Chondrocyte (in vitro differentiated cells): ENCODE results near the gene SHISA4. TPM values are rescaled to one million over a fixed set of nuclear protein-coding genes. Genes with fewer than 3 reads are reported as not detected.

ENCODE experiments used
- DNase-seq: peaks from one replicate; pipeline ENCODE4 v3.0.0; 2021; ENCODE audit warnings: mixed read lengths, low spot score
- H3K27ac Mint-ChIP-seq: one replicate; pipeline ENCODE4 v1.8.0; 2021; ENCODE audit warnings: mild to moderate bottlenecking, moderate library complexity, mixed read lengths; ENCODE audit not compliant: unreplicated experiment
- H3K27me3 Mint-ChIP-seq: 2 replicates; pipeline ENCODE4 v1.8.0; 2021; ENCODE audit warnings: low read depth, mixed read lengths
- H3K36me3 Mint-ChIP-seq: 2 replicates; pipeline ENCODE4 v1.8.0; 2021; ENCODE audit warnings: low read depth, mixed read lengths
- H3K4me1 Mint-ChIP-seq: 2 replicates; pipeline ENCODE4 v1.8.0; 2021; ENCODE audit warnings: low read depth, mild to moderate bottlenecking, mixed read lengths
- H3K4me3 Mint-ChIP-seq: one replicate; pipeline ENCODE4 v1.8.0; 2021; ENCODE audit warnings: mild to moderate bottlenecking, moderate library complexity, mixed read lengths; ENCODE audit not compliant: unreplicated experiment
- H3K9me3 Mint-ChIP-seq: 2 replicates; pipeline ENCODE4 v1.8.0; 2021; ENCODE audit warnings: low read depth, mixed read lengths
- CTCF ChIP-seq: fragments of 200-600 bp; sonication (generic); IDR thresholded peaks from 2 replicates; pipeline ENCODE4 v1.5.0; 2021; ENCODE audit warnings: antibody characterized with exemption, mild to moderate bottlenecking, moderate library complexity
- total RNA-seq: library from RNA; stranded (reverse); gene quantifications from 3 replicates; pipeline ENCODE4 v1.2.1, GENCODE V29; 2021

Gene SHISA4
- total RNA-seq, 1 donor from 2014 or later: 37.7 TPM

DNA sequence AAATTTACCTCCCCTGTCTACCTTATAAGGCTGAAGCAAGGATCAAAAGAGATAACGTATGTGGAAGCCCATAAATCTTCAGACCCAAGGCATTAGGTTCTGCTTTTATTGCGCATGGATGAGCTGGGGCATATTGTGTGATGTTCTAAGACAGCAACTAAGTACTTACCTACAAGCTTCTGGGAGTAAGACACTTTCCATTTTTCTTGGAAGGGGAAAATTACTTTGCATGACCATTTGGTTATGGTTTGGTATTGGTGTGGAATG is 36.5 kb downstream of the SHISA4 start:
- Mint-ChIP-seq H3K9me3 (peaks cover 6% of the 10 kb centered on the region), H3K4me1 (peaks cover 27% of the 10 kb centered on the region), H3K27ac (peak overlapping the region; percentile 17), H3K4me3 (no peak overlapping the region), H3K27me3 (no peaks in the 10 kb centered on the region), H3K36me3 (peaks cover 16% of the 10 kb centered on the region)
- DNase-seq: no peak
- TF ChIP-seq CTCF: no peak

DNA sequence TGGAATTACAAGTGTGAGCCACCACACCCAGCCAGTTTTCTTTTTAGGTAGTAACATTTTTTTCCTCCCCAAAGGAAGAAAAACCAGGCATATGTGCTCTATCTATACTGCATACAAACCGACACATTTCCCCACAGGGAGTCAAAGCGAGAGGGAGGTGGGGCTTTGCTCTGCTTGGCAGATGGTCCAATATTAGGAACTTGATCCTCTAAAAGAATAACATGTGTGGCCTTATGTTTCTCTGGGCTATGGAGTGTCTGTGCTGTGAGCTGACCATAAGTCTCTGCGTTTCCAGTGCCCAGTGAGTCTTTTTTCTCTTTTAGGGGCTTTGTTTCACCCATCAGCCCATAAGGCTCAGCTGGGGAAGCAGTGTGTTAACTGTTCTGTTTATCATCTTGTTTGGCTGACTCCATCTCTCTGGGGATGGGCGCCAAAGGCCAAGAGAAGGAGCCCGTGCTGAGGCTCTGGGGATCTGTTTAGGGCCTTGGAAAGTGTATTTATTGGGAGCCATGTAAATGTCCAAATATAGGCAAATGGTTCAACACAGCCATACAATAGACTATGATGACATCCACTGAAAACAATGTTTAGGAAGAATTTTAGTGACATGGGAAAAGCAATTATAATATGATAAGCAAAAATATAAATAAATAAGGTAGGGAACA is 37.4 kb downstream of the SHISA4 start:
- no peak for DNase-seq
- no peak overlapping the region for H3K4me3 Mint-ChIP-seq
- H3K27me3 Mint-ChIP-seq: no peaks in the 10 kb centered on the region
- peaks cover 12% of the 10 kb centered on the region for H3K36me3 Mint-ChIP-seq
- H3K9me3 Mint-ChIP-seq: peaks cover 6% of the 10 kb centered on the region
- no peak for TF ChIP-seq CTCF
- H3K4me1 Mint-ChIP-seq: peaks cover 22% of the 10 kb centered on the region
- H3K27ac Mint-ChIP-seq: peak overlapping the region; percentile 68

DNA sequence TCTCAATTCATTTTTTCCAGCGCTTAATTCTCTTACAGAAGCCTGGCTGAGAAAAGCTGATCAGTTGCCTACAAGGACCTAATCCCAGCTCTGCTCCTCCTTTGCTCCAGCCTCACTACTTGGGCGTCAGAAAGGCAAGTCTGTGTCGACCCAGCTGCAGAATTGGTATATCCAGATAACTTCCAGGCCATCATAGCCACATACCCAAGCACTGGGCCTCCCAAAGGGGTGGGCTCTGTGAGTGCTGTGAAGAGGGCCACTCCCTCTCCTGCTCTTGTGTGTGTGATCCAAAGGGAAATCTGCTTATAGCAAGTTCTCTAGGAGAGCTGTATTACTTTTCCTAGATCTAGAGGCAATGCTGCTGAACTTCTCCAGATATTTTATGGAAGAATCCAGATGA is 39.6 kb downstream of the SHISA4 start:
- Mint-ChIP-seq H3K27me3 (no peaks in the 10 kb centered on the region), H3K36me3 (peaks cover 5% of the 10 kb centered on the region), H3K9me3 (no peaks in the 10 kb centered on the region), H3K4me1 (peaks cover 13% of the 10 kb centered on the region), H3K4me3 (no peak overlapping the region), H3K27ac (peak overlapping the region; percentile 8)
- no peak for TF ChIP-seq CTCF
- DNase-seq: no peak

DNA sequence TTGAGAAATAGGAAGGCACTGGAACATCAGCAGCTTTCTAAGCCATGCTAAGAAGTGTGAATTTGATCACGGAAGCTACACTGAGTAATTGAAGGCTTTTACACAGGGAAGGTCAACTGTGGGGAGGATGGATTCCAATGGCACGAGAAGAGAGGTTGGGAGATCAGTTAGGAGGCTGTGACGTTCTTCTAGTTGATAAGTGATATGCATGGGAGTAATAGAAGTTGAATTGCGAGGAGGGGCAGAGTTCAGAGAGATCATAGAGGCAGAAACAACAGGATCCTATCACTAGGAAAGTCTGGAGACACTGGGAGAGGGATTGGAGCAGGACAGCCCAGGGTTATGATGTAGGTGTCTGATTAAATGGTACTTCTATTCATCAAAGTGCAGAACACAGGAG is 41.4 kb downstream of the SHISA4 start:
- Mint-ChIP-seq H3K4me3 (no peak overlapping the region), H3K4me1 (peaks cover 26% of the 10 kb centered on the region), H3K36me3 (peaks cover 7% of the 10 kb centered on the region), H3K27me3 (no peaks in the 10 kb centered on the region), H3K27ac (no peak overlapping the region), H3K9me3 (no peaks in the 10 kb centered on the region)
- no peak for TF ChIP-seq CTCF
- no peak for DNase-seq

GRCh38 chr1:201930803-201931202 is 42.1 kb downstream of the SHISA4 start:
- Mint-ChIP-seq H3K4me3 (no peak overlapping the region), H3K9me3 (no peaks in the 10 kb centered on the region), H3K27me3 (no peaks in the 10 kb centered on the region), H3K4me1 (peaks cover 24% of the 10 kb centered on the region), H3K27ac (no peak overlapping the region), H3K36me3 (peaks cover 6% of the 10 kb centered on the region)
- no peak for TF ChIP-seq CTCF
- DNase-seq: no peak
